Suprapubic skin (tissue), 4 donors: Measurements from ENCODE around the gene FAF1. TPM values are rescaled to one million over a fixed set of nuclear protein-coding genes. Genes with fewer than 3 reads are reported as not detected.

Experiments used
- DNase-seq, 2 donors: peaks; one replicate each; pipeline ENCODE4 v3.0.0-alpha.2; 2019; ENCODE audit warnings: low spot score in 2 of 2
- H3K27ac ChIP-seq: fragments of 200-600 bp; sonication (generic); one replicate; pipeline ENCODE4 v1.5.1; 2019
- H3K27me3 ChIP-seq: fragments of 200-600 bp; sonication (generic); one replicate; pipeline ENCODE4 v1.5.1; 2019
- H3K36me3 ChIP-seq: fragments of 200-600 bp; sonication (generic); one replicate; pipeline ENCODE4 v1.5.1; 2019
- H3K4me1 ChIP-seq: fragments of 200-600 bp; sonication (generic); one replicate; pipeline ENCODE4 v1.5.1; 2019
- H3K4me3 ChIP-seq: fragments of 200-600 bp; sonication (generic); one replicate; pipeline ENCODE4 v1.5.1; 2019; ENCODE audit warnings: mild to moderate bottlenecking
- H3K9me3 ChIP-seq: fragments of 200-600 bp; sonication (generic); one replicate; pipeline ENCODE4 v1.5.1; 2019
- CTCF ChIP-seq, 2 donors: fragments of 200-600 bp in 1 of 2; fragments of 450-650 bp in 1 of 2; sonication (generic) in 1 of 2; IDR thresholded peaks; one replicate each; pipeline ENCODE4 v1.5.1; 2016 to 2019; ENCODE audit warnings: antibody characterized with exemption in 2 of 2, mild to moderate bottlenecking in 1 of 2, moderate library complexity in 1 of 2
- EP300 ChIP-seq: sonication (generic); formaldehyde crosslinking; IDR thresholded peaks from one replicate; pipeline ENCODE4 v1.6.1; 2017; ENCODE audit warnings: antibody characterized with exemption
- POLR2A ChIP-seq, 2 donors: fragments of 450-650 bp; IDR thresholded peaks; one replicate each; pipeline ENCODE4 v1.6.1; 2017; ENCODE audit warnings: antibody characterized with exemption in 2 of 2, mild to moderate bottlenecking in 2 of 2, moderate library complexity in 2 of 2
- POLR2AphosphoS5 ChIP-seq, 3 donors: sonication (generic); formaldehyde crosslinking; IDR thresholded peaks; one replicate each; pipeline ENCODE4 v1.6.1; 2017; ENCODE audit warnings: antibody characterized with exemption in 3 of 3
- WGBS: methylation state at CpG from one replicate; pipeline ENCODE4 v1.1.5; 2018; 5-methylcytosine and 5-hydroxymethylcytosine counted together
- total RNA-seq, 4 donors: library from RNA; depleted of rRNA; stranded (reverse); fragments of >200 nt; gene quantifications; one replicate each; pipeline ENCODE4 v1.1.0, GENCODE V29; 2016

FAF1 gene
- total RNA-seq, 4 donors from 2014 or later, result 35.1 to 61.6 (median 45.4) TPM

- peaks cover 5% of the 10 kb centered on the region for H3K4me1 ChIP-seq
- TF ChIP-seq POLR2AphosphoS5 (IDR thresholded peaks at IDR 0.05) (no peak), EP300 (no peak), CTCF (IDR thresholded peaks at IDR 0.05) (no peak), POLR2A (IDR thresholded peaks at IDR 0.05) (no peak)
- no peaks in the 10 kb centered on the region for H3K27me3 ChIP-seq
- H3K4me3 ChIP-seq, result no peak overlapping the region
- no peak for DNase-seq
- no peaks in the 10 kb centered on the region for H3K36me3 ChIP-seq
- no peaks in the 10 kb centered on the region for H3K9me3 ChIP-seq
- no peak overlapping the region for H3K27ac ChIP-seq
- 90% methylated on average over 3 of the region's 3 CpGs for WGBS
Observed at GRCh38 chr1:50982611-50983010, 22.5 kb upstream of the FAF1 start.

GRCh38 chr1:50981741-50982140 lies 21.7 kb upstream of the FAF1 start:
- no peak overlapping the region for H3K4me3 ChIP-seq
- TF ChIP-seq EP300, result no peak
- TF ChIP-seq CTCF (IDR thresholded peaks at IDR 0.05), result no peak
- no peak for TF ChIP-seq POLR2AphosphoS5 (IDR thresholded peaks at IDR 0.05)
- TF ChIP-seq POLR2A (IDR thresholded peaks at IDR 0.05), result no peak
- no peaks in the 10 kb centered on the region for H3K9me3 ChIP-seq
- no peak for DNase-seq
- no peaks in the 10 kb centered on the region for H3K27me3 ChIP-seq
- no peak overlapping the region for H3K27ac ChIP-seq
- H3K4me1 ChIP-seq, result peaks cover 10% of the 10 kb centered on the region
- no peaks in the 10 kb centered on the region for H3K36me3 ChIP-seq
- 44% methylated on average over 1 of the region's 1 CpG for WGBS

- no peak overlapping the region for H3K27ac ChIP-seq
- no peak for DNase-seq
- H3K4me1 ChIP-seq, result peaks cover 17% of the 10 kb centered on the region
- TF ChIP-seq POLR2A (IDR thresholded peaks at IDR 0.05), result no peak
- no peak for TF ChIP-seq CTCF (IDR thresholded peaks at IDR 0.05)
- no peak for TF ChIP-seq POLR2AphosphoS5 (IDR thresholded peaks at IDR 0.05)
- no peak for TF ChIP-seq EP300
- no peaks in the 10 kb centered on the region for H3K36me3 ChIP-seq
- H3K4me3 ChIP-seq, result no peak overlapping the region
- H3K27me3 ChIP-seq, result no peaks in the 10 kb centered on the region
- H3K9me3 ChIP-seq, result no peaks in the 10 kb centered on the region
Observed at GRCh38 chr1:50980505-50980904, 20.4 kb upstream of the FAF1 start.

GRCh38 chr1:50979937-50980336 lies 19.9 kb upstream of the FAF1 start:
- no peak for DNase-seq
- H3K4me1 ChIP-seq, result peaks cover 17% of the 10 kb centered on the region
- H3K4me3 ChIP-seq, result no peak overlapping the region
- no peaks in the 10 kb centered on the region for H3K36me3 ChIP-seq
- WGBS, result 71% methylated on average over 1 of the region's 1 CpG
- no peak overlapping the region for H3K27ac ChIP-seq
- H3K9me3 ChIP-seq, result no peaks in the 10 kb centered on the region
- H3K27me3 ChIP-seq, result no peaks in the 10 kb centered on the region
- TF ChIP-seq POLR2A (IDR thresholded peaks at IDR 0.05), result no peak
- TF ChIP-seq CTCF (IDR thresholded peaks at IDR 0.05), result no peak
- TF ChIP-seq EP300, result no peak
- TF ChIP-seq POLR2AphosphoS5 (IDR thresholded peaks at IDR 0.05), result no peak

- Histone ChIP-seq H3K36me3 (no peaks in the 10 kb centered on the region), H3K9me3 (no peaks in the 10 kb centered on the region), H3K27me3 (no peaks in the 10 kb centered on the region), H3K4me1 (peaks cover 19% of the 10 kb centered on the region), H3K4me3 (peak overlapping the region; percentile 86), H3K27ac (peak overlapping the region; percentile 91)
- no peak for TF ChIP-seq EP300
- no peak for TF ChIP-seq POLR2A (IDR thresholded peaks at IDR 0.05)
- DNase-seq, result no peak
- WGBS, result 18% methylated on average over 10 of the region's 10 CpGs
Observed at GRCh38 chr1:50978852-50979781, 19.1 kb upstream of the FAF1 start.
